Hematopoietic multipotent progenitor cell treated with erythropoietin and hydrocortisone succinate and interleukin-3 and kit ligand, for 6 days (in vitro differentiated cells): ENCODE data around the gene ZNF207.
"Not testable (repeated sequence)": the region's sequence is repeated elsewhere in the genome, so short reads cannot be mapped to it uniquely, and the experiment has no call there.

Experiments used
- DNase-seq: peaks from one replicate; pipeline ENCODE4 v3.0.0-alpha.2; 2015

The ZNF207 gene

DNA sequence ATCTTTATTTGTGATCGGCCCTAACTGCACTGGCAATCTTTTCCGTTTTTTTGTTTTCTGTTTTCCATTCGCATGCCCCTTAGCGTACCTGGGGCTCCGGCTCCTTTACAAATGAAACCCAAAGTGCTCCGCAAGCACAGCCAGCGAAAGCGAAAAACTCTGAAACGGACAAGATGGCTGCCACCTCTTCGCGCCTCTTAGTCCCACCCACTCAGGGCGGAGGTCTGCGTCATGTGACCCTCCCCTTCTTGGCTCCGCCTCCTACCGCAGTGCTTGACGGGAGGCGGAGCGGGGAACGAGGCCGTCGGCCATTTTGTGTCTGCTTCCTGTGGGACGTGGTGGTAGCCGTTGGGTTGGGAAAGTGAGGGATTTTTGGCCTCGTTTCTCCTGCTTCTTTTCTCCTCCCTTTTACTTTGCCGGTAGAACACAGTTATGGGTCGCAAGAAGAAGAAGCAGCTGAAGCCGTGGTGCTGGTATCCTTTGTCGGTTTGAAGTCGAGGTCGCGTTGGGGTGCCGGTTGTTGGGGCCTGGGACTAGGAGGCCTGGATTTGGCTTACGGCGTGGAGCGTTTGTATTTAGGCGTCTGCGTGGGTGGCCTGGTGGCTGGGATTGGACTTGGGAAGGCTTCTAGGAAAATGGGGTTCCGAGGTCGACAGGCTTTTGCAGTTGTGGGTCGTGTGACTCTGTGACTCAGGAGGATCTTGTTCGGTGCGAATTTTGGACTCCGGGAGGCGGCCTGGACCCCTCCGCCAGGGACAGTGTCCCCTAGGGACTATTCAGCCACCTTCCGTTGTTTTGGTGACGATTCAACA is at the start of gene ZNF207:
Gene ZNF207, plus strand, starts transcription at position 304 of the 812 bp plus-strand sequence. Its CDS starts 129 bp downstream, at position 433.
- DNase-seq: peak; percentile 99

DNA sequence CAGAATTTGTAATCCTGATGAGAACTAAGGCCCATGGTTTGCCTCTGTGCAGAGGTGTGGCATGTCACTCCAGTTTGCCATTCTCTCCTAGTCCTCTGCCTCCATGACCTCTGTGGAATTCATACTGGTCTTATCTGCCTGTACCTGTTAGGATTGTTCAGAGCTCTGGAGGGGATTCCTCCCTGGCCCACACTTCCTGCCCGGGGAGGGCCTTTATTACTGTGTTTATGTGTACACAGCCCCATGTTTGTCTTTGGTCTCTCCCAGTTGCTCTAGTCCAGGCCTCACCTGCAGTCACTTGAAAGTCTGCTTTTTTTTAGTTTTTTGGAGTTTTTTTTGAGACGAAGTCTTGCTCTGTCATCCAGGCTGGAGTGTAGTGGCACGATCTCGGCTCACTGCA is 47.9 kb upstream of the ZNF207 start:
- no peak for DNase-seq

DNA sequence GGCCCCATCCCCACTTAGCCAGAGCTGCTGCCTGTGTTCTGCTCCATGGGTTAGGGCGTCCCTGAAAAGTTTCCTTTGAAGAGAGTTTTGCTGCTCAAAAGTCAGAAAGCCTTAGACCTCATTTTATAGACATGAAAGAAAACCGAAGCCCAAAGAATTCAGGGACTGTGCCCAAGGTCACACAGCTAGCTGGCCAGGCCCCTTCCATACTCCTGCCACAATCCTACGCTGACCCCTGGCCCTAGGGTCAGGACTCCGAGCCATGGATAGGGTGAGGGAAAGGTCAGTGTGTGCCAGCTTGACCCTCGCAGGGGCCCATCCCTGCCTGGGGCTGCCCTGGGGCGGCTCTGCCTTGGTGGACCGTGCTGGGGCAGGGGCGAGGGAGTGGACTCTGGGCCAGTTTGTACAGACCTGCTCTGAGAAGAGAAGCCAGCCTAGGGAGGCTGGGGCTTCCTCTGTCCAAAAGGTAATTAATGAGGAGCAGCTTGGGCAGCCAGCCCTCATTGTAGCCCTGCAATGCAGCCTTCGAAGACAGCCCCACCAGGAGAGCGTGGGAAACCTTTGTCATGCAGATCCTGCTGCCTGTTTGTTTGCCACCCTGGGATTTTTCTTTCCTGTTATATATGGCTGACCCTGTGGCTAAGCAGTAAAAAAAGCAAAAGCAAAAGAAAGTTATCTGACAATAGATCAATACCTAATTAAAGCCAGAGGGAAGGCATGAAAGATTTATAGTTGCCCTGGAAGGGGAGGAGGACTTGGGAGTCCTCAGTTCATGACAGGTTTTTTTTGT is 46.9 kb upstream of the ZNF207 start:
- no peak for DNase-seq

DNA sequence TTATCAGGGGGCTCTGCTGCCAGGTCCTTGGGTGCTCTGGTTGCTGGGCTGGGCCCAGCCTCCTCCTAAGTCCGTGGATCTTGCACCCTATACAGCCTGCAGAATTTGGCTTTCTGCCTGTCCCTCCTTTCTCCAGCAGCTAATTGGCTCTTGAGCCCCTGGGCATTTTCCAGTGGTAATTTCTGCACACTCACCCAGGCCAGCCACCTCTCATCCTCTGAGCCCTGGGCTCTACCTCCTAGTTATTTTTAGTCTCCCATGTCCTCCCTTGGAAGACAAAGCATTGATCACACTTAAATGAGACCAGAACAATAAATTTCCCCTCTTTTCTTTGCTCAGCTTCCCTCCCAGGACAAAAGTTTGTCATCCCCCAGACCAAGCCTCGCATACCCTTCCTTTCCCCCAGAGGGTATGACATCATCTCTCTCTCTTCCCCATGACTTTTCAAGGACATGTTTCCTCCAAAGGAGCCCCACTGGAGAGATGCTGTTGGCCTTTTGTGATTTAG is 46.1 kb upstream of the ZNF207 start:
- DNase-seq: no peak

DNA sequence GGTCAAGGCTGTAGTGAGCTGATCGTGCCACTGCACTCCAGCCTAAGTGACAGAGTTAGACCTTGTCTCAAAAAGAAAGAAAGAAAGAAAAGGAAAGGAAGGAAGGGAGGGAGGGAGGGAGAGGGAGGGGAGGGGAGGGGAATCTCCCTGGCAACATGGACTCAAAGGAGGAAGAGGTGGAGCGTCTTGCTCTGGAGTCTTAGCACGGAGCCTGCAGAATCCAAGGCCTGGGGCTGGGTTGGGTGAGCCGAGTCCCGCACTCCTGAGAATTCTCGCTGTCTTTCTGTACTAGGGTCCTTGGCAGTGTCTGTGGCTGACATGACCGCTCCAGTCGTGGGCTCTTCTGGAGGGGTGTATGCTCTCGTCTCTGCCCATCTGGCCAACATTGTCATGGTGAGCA is 44.9 kb upstream of the ZNF207 start:
- no peak for DNase-seq

DNA sequence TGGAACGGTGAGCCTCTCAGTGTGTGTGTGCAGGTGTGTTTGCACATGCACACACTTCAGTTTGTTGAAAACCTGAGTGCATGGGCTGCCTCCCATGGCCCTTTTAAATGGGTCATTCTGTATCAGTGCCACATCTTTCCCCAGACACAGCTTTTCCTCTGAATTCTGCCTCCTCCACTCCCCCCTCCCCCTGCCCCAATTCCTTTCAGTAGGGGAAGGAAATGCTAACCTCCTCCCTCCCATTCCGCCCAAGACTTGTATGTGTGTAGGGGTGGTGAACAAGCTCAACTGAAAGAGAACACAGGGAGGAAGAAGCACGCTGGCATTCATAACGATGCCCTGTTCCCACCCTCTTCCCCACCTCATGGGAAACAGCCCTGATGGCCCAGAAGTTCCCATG is 42.3 kb upstream of the ZNF207 start:
- DNase-seq: no peak

DNA sequence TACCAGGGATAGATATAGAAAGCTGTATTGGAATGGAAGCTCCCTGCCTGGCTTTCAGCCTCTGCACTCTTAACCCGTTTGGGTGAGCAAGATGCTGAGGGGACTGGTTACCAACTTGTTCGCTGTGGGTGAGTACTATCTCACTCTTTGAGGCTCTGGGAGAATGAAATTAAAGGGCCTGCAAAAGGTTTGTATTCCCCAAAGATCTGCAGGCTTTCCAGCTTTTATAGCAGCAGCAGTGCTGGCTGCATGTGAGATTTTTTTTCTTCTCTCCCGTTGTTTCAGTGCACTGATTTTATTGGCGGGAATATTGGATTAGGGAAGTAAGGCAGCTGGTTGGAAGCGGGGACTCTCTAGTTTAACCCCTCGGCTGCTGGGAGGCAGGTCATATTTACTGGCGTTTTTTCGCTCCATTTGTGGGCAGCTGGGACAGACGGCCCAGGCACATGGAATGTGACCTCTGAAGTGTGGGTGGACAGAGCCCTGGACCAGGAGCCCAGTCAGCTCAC is 38.9 kb upstream of the ZNF207 start:
- DNase-seq: no peak

DNA sequence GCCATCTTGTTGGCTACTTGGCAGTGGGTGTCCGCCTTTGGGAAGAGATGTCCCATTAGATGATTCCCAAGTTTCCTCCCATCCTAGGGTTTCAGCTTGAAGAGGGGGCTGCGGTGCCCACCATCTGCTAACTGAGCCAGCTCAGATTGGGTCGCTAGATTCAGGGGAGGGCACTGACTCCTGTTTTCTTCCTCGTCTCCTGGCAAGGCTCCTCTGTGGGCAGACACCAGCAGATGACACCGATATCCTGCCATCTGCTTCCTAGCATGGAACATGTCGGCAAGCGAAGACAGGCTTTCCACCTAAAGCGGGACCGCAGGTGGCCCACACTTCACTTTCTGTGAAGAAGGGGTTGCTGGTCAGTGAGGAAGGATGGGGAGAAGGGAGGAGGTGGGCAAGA is 35.3 kb upstream of the ZNF207 start:
- no peak for DNase-seq

DNA sequence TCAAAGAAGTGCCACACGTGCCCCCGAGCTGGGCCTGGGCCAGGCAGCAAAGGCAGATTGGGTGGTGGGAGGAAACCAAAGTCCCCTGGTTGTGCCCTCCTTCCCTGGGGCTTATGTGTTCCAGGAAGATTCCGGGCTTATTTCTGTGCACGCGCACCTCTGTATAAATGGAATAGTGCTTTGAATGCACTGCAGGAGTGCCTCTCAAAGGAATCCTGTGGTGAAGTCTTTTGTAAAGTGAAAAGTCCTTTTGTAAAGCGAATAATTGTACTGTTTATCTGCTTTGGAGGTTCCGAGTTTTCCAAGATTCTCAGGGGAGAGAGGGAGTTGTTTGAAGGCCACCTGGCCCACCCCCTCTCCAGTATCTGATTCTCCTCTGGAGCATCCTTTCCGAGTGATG is 34.8 kb upstream of the ZNF207 start:
- DNase-seq: no peak

DNA sequence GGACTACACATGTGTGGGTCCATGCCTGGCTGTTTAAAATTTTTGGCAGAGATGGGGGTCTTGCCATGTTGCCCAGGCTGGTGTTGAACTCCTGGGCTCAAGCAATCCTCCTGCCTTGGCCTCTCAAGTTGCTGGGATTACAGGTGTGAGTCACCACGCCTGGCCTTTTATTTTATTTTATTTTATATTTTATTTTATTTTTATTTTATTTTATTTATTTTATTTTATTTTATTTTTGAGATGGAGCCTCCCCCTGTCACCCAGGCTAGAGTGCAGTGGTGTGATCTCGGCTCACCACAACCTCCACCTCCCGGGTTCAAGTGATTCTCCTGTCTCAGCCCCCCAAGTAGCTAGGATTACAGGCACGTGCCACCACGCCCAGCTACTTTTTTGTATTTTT is 33.3 kb upstream of the ZNF207 start:
- DNase-seq: not testable (repeated sequence)

DNA sequence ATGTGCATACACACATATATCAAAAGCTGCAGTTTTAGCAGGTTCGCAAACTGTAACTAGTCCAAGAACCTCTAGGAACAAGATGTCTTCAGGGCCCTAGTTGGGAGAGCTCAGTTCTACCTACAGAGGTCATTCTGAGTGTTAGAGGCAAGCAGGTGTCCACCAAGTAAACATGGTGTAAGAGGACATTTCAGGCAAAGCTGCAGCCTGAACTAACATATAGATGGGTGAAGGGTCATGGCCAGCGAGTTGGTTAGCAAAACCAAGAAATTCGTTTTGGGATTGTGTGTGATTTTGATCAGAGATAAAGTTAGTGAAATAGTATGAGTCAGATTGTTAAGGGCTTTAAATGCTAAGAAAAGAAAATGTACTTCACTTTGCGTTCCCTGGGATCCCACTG is 32.6 kb upstream of the ZNF207 start:
- no peak for DNase-seq

DNA sequence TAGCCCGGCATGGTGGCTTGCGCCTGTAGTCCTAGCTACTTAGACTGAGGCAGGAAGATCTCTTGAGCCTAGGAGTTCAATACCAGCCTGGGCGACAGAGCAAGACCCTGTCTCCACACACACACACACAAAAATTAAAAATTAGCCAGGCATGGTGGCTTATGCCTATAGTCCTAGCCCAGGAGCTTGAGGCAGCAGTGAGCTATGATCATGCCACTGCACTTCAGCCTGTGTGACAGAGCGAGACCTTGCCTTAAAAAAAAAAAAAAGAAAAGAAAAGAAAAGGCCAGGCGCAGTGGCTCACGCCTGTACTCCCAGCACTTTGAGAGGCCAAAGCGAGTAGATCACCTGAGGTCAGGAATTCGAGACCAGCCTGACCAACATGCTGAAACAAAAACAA is 31.9 kb upstream of the ZNF207 start:
- DNase-seq: no peak

DNA sequence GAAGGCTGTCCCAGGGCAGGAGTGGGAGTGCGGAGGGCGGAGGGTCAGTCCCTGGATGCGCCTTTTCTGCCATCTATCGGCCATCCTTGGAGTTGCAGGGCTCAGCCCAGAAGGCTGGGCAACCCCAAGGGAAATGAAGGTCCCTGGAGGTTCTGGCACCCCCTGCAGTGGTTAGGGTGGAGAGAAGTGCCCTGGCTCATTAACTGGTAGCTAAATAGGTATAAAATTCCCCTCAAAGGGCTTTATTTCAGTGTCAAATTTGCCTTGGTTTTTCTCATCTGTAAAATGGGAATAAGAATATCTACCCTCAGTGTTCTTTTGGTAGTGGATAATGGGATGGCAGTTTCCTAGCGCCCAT is 30.4 kb upstream of the ZNF207 start:
- peak; percentile 89 for DNase-seq

DNA sequence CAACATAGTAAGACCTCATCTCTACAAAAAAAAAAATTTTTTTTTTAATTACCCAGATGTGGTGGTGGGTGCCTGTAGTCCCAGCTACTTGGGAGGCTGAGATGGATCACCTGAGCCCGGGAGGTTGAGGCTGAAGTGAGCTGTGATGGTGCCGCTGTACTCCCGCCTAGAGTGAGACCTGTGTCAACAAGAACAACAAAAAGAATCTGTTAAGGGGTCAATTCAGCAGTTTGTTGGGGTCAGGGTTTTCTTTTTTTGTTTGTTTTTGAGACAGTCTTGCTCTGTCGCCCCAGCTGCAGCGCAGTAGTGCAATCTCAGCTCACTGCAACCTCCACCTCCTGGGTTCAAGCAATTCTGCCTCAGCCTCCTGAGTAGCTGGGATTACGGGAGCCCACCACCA is 29.9 kb upstream of the ZNF207 start:
- DNase-seq: not testable (repeated sequence)

DNA sequence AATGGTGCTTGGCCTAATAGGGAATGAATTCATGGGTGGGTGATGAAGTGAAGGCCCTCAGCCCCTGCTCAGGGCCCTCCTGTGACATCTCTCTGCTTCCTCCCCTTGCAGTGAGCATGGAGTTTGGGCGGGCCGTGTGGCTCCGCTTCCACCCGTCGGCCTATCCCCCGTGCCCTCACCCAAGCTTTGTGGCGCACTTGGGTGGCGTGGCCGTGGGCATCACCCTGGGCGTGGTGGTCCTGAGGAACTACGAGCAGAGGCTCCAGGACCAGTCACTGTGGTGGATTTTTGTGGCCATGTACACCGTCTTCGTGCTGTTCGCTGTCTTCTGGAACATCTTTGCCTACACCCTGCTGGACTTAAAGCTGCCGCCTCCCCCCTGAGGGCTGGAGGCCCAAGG is 29.1 kb upstream of the ZNF207 start:
- no peak for DNase-seq

DNA sequence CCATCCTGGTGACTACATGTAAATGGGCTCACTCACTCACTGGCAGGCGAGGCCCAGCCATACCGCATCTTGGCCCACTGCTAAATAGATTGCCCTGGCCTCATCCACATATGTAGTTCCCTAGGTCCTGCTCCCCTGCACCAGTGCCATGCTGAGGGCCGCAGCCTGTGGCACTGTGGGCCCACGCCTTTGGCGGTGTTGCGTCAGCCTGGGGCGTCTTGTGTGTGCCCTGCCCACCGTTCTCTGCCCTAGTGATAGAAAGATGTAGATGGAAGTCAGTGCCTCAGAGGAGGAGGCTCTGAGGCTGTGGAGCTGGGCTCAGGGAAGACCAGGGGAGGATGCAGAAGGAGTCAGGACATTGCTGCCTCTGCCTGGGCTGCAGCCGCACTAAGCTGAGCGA is 26.9 kb upstream of the ZNF207 start:
- no peak for DNase-seq

DNA sequence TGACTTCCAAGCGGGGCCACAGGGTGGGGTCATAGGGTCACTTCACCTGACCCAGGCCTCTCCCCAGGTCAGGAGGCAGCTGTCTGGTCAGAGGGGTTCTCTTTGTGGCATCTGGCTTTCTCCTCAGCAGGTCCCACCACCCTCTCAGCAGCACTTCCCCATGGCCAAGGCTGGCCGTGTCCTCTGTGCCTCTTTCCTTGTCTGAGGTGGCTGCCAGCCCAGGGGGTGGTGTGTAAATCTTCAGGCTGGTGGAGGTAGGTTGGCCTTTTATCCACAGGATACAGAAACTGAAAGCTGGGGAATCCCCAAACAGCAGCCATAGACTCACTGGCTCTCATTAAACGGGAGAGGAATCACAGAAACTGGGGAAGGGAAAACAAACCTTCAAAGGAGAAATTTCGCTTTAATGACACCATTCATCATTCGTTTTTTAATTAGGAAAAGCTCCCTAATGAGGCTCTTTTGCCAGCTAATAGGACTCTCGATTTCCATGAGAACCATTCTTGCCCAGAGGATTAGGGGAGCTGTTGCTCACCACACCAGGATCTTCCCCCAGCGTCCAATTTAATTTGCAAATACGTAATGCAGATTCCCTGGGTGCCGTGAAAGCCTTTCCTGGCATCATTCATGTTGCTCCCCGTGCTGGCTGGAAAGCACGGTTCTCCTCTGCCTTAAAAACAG is 26.0 kb upstream of the ZNF207 start:
- no peak for DNase-seq

DNA sequence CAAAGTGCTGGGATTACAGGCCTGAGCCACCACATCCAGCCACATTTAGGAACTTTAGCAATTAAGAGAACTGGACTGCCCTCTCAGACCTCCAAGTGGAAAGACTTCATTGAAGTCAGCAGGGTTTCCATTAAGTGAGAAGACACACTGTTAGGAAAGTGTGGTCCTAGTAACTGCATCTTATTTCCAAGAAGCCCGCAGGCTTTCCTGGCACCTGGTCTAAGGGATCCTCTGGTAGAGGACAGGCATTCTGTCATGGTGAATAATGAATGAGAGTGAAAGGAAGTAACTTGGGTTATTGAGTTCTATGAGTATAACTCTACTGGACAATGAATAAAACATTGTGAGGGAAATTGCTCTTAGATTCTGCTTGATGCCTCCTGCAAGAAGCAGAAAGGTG is 22.0 kb upstream of the ZNF207 start:
- no peak for DNase-seq

DNA sequence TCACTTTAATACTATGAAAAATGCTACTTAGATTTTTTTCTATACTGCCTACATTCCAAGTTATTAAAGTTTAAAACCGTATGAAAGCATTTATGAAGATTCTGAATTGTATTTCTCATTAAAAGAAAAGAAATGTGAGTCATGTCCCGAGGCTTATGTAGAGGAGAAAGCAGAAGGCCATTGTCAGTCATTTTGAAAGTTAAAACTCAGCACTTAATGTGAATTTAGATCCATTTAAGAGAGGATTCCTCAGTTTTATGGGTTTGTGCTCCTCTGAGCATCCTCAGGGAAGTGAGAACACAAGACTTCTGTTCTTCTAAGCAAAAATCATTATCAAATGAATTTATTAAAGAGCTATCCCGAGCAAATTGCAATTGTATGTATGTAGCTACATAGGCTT is 19.8 kb upstream of the ZNF207 start:
- no peak for DNase-seq

DNA sequence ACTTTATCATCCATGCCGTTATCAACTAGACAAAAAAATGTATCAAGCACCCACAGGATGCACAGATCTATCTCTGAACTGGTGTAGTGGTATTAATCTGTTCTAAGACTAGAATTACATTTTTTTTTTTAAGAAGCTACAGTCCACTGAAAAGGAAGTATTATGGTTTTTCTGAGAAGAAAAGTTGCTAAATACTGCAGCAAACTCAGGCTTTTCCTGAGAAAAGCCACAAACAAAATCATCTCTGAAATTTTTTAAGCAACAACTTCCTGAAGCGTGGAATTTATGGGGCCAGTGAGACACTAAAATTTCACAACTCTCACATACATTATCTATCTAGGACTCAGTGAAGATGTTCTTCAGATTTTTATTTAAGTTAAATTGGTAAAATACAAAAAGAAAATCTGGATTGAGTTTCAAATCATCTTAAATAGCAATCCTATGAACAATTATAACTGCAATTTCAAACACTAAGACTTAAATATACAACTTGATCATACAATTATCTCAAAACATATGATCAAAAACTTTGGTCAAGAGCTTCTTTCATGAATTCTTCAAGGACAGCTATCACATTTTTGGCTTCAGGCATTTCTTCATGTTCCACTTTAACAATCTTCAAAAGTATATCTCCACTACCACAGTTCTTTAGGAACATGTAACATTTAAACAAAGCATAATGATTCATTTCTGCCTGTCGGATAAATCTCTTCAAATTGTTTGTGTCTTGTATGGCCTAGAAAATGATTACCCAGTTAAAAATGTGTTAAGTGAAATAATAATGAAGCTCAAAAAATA is 18.5 kb upstream of the ZNF207 start:
- peak; percentile 69 for DNase-seq

DNA sequence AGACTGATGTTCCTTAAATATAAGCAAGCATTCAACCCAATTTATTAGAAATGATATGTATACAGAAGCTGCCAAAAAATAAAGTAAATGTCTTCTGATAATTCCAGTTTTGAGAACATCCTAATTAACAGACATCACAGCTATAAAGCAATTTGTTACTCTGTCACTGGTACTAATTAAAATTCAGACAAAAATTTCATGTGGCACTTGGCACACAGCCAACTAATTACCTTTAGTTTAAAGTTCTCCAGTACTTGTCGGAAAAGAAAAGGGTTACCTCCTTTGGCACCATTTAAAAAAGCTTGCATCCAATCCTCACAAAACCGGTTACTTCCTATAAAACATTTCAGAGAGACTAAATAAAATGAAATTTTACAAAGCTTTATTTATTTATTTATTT is 16.8 kb upstream of the ZNF207 start:
- DNase-seq: no peak

DNA sequence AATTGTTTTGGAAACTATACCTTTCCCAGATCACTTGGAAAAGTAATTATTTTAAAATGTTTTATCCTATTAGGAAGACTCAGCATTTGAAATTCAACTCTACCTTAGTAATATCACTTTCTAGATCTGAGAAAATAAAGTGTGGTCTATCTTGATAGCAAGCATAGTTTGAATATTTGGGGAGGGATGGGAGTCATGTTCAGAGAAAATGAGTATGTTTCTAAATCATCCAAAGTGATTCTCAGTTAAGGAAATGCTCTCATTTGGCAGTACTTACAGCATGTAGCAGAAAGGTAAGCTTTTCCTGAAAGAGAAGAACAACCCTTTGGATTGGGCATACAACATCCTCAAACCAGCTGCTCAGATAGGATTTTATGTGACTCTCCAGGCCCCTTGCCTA is 14.9 kb upstream of the ZNF207 start:
- DNase-seq: no peak

DNA sequence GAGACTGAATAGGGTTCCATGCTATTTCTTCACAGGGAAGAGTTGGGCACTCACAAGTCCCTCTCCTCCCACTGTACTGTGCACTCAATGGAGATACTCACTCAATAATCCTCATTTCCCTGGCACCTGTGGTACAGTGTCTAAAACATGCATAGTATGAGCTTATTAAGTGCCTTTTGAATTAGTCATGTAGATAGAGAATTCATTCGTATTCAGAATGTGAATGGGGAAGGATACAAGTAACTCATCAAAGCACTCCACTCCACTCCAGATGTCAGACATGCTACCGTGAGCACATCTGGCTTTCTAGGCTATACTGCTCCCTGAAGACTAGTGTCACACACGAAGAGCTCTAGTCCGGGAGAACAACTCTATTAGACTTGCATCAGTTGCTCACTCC is 14.3 kb upstream of the ZNF207 start:
- DNase-seq: no peak
